GM12892 (cell line): Measurements from ENCODE around the gene EGFL8.

Experiments
- POLR2A ChIP-seq: IDR thresholded peaks from 2 replicates; pipeline ENCODE4 v1.6.1; 2011; ENCODE audit warnings: low read depth, low read length, control low read depth
- POLR2AphosphoS5 ChIP-seq: IDR thresholded peaks from 2 replicates; pipeline ENCODE4 v1.6.1; 2011; ENCODE audit warnings: low read depth, low read length, control low read depth
- TAF1 ChIP-seq: IDR thresholded peaks from 2 replicates; pipeline ENCODE4 v1.6.1; 2011; ENCODE audit warnings: low read depth, mild to moderate bottlenecking, control low read depth, low read length, borderline replicate concordance

- no peak for TF ChIP-seq POLR2A
- TF ChIP-seq POLR2AphosphoS5: no peak
- TF ChIP-seq TAF1: no peak
Measured at GRCh38 chr6:32181148-32181702, 16.8 kb downstream of the EGFL8 start.
